C4-2B (cell line): Measurements from ENCODE around the gene SAC3D1.

ENCODE experiments used
- ZFX ChIP-seq: fragments of 450-650 bp; IDR thresholded peaks from 2 replicates; pipeline ENCODE4 v1.6.1; 2017
- TF ChIP-seq, protein P1 (sequence below): fragments of 450-650 bp; conservative IDR thresholded peaks from 2 replicates; pipeline ENCODE4 v1.5.1; 2017; ENCODE audit warnings: mild to moderate bottlenecking

DNA sequence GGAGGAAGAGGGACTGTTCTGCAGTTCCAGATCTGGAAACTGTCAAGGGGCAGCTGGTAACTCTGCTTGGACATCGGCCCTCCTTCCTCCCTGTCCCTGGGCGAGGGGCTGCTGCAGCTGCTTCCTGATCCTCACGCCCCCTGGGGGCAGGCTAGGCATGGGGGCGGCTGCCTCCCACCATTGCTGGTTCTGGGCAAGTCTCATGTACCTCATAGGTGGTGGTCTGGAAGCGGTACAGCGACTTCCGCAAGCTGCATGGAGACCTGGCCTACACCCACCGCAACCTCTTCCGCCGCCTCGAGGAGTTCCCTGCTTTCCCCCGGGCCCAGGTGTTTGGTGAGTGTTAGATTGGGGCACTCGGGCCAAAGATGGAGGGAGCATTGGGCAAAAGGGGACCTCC, 8.8 kb upstream of the SAC3D1 start:
- TF ChIP-seq, protein P1, sequence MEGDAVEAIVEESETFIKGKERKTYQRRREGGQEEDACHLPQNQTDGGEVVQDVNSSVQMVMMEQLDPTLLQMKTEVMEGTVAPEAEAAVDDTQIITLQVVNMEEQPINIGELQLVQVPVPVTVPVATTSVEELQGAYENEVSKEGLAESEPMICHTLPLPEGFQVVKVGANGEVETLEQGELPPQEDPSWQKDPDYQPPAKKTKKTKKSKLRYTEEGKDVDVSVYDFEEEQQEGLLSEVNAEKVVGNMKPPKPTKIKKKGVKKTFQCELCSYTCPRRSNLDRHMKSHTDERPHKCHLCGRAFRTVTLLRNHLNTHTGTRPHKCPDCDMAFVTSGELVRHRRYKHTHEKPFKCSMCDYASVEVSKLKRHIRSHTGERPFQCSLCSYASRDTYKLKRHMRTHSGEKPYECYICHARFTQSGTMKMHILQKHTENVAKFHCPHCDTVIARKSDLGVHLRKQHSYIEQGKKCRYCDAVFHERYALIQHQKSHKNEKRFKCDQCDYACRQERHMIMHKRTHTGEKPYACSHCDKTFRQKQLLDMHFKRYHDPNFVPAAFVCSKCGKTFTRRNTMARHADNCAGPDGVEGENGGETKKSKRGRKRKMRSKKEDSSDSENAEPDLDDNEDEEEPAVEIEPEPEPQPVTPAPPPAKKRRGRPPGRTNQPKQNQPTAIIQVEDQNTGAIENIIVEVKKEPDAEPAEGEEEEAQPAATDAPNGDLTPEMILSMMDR = no peak
- TF ChIP-seq ZFX = no peak
